ENCODE data around the gene TMEM164. TPM values are rescaled to one million over a fixed set of nuclear protein-coding genes. Genes with fewer than 3 reads are reported as not detected.

TMEM164 gene
- total RNA-seq, 1 donor from 2014 or later: 84.6 TPM

GRCh38 chrX:110138557-110138956 is 135.6 kb downstream of the TMEM164 start:
- TF ChIP-seq, protein P1, sequence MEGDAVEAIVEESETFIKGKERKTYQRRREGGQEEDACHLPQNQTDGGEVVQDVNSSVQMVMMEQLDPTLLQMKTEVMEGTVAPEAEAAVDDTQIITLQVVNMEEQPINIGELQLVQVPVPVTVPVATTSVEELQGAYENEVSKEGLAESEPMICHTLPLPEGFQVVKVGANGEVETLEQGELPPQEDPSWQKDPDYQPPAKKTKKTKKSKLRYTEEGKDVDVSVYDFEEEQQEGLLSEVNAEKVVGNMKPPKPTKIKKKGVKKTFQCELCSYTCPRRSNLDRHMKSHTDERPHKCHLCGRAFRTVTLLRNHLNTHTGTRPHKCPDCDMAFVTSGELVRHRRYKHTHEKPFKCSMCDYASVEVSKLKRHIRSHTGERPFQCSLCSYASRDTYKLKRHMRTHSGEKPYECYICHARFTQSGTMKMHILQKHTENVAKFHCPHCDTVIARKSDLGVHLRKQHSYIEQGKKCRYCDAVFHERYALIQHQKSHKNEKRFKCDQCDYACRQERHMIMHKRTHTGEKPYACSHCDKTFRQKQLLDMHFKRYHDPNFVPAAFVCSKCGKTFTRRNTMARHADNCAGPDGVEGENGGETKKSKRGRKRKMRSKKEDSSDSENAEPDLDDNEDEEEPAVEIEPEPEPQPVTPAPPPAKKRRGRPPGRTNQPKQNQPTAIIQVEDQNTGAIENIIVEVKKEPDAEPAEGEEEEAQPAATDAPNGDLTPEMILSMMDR (IDR thresholded peaks at IDR 0.05): no peak

GRCh38 chrX:110139172-110139571 is 136.3 kb downstream of the TMEM164 start:
- H3K27ac ChIP-seq: no peak overlapping the region

More at GRCh38 chrX:110138557-110138956, 135.6 kb downstream of the TMEM164 start:
- no peaks in the 10 kb centered on the region for H3K9me3 ChIP-seq
- no peak for DNase-seq
- no peak for ATAC-seq
- intact Hi-C loops (cut with DNase I): no loop called here
- H3K4me3 ChIP-seq: no peak overlapping the region
- no peaks in the 10 kb centered on the region for H3K4me1 ChIP-seq
- H3K36me3 ChIP-seq: no peaks in the 10 kb centered on the region
- H3K27ac ChIP-seq: no peak overlapping the region
- H3K27me3 ChIP-seq: no peaks in the 10 kb centered on the region

GRCh38 chrX:110142096-110142495 is 139.2 kb downstream of the TMEM164 start:
- Histone ChIP-seq H3K27me3 (no peaks in the 10 kb centered on the region), H3K4me1 (no peaks in the 10 kb centered on the region), H3K36me3 (no peaks in the 10 kb centered on the region), H3K27ac (no peak overlapping the region), H3K4me3 (no peak overlapping the region), H3K9me3 (no peaks in the 10 kb centered on the region)
- ATAC-seq (no peak), DNase-seq (no peak)
- TF ChIP-seq, protein P1 (IDR thresholded peaks at IDR 0.05): no peak
- intact Hi-C loops (cut with DNase I): no loop called here

More at GRCh38 chrX:110139172-110139571, 136.3 kb downstream of the TMEM164 start:
- no peak for ATAC-seq
- intact Hi-C loops (cut with DNase I): no loop called here
- Histone ChIP-seq H3K4me3 (no peak overlapping the region), H3K4me1 (no peaks in the 10 kb centered on the region), H3K9me3 (no peaks in the 10 kb centered on the region), H3K36me3 (no peaks in the 10 kb centered on the region), H3K27me3 (no peaks in the 10 kb centered on the region)
- DNase-seq: no peak
- TF ChIP-seq, protein P1 (IDR thresholded peaks at IDR 0.05): no peak

DNA sequence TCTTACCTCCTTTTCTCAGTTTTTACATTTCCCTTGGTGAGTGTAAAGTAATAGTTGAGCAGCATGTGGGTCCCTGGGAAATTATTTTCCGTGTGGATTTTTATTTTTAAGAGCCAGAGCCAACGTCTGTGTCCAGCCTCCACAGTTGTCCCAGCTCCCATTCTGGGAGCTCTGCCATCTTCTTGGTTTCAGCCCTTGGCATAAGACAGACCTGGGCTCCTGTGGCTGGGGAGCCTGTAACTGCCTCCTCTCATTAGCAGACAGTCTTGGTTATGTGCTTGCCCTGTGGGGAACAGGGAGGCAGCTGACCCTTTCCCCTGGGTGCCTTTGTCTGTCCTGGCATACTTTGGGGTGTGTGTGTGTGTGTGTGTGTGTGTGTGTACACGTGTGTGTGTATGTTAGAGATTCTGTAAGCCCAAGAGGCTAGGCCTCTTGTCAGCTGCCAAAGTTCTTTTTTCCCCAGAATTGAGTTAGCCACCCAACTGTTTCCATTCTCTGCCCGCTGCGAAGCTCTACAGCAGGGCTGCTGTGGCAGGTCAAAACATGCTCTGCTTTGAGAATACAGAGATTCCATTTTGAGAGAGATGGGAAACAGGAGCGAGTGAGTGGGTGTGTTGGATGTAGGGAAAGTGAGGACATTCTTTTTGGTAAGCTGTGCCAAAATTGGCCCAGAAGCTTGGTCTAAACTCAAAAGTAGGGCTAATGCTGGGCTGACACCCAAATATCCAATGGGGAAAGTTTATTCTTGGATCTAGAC is 140.7 kb downstream of the TMEM164 start:
- ATAC-seq: no peak
- H3K4me1 ChIP-seq: no peaks in the 10 kb centered on the region

DNA sequence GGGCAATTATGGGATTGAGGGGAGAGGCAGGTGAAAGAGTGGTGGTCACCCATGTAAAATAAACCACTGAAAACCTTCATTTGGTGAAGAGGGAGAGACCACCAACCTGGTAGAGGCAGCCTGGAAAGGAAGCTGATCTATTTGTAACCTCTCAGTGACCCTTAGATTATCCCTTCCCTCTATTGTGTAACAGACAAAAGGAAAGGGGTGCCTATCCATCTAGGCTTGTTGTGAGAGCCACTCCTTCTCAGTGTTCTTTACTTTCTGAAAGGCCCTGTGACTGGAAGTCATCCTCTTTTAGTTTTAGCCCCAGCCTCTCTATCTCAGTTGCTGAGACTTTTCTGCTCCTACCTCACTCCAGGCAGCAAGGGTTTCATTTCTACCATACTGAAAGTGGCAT is 142.4 kb downstream of the TMEM164 start:
- DNase-seq (no peak), ATAC-seq (no peak)
- H3K27ac ChIP-seq: no peak overlapping the region
- H3K27me3 ChIP-seq: no peaks in the 10 kb centered on the region
- no peaks in the 10 kb centered on the region for H3K9me3 ChIP-seq
- no peaks in the 10 kb centered on the region for H3K36me3 ChIP-seq
- H3K4me3 ChIP-seq: no peak overlapping the region
- no peaks in the 10 kb centered on the region for H3K4me1 ChIP-seq
- TF ChIP-seq, protein P1 (IDR thresholded peaks at IDR 0.05): no peak
- intact Hi-C loops (cut with DNase I): no loop called here

More for the DNA sequence above, 140.7 kb downstream of the TMEM164 start:
- TF ChIP-seq, protein P1 (IDR thresholded peaks at IDR 0.05): no peak
- no peaks in the 10 kb centered on the region for H3K9me3 ChIP-seq
- intact Hi-C loops (cut with DNase I): no loop called here
- no peaks in the 10 kb centered on the region for H3K27me3 ChIP-seq
- H3K36me3 ChIP-seq: no peaks in the 10 kb centered on the region
- no peak for DNase-seq
- H3K4me3 ChIP-seq: no peak overlapping the region
- no peak overlapping the region for H3K27ac ChIP-seq
